Right ventricle myocardium superior (tissue), 1 donor: ENCODE data around the gene UBD. TPM values are rescaled to one million over a fixed set of nuclear protein-coding genes. Genes with fewer than 3 reads are reported as not detected.

Source experiments
- ATAC-seq: fragments of 200-7000 bp; cut with Tn5 transposase; one replicate; pipeline ENCODE4 v1.9.1; 2020; ENCODE audit warnings: mild to moderate bottlenecking; ENCODE audit not compliant: poor library complexity
- DNase-seq: peaks from one replicate; pipeline ENCODE4 v3.0.0-alpha.2; 2020
- intact Hi-C: fragments of 100-400 bp; cut with DNase I; formaldehyde crosslinking; loops from one replicate; pipeline ENCODE4 v1.11.2; 2022
- total RNA-seq: library from RNA; stranded (reverse); fragmentation: NEBNext Ultra II Directional; extraction: Animal tissue kit (Norgen Biotek cat#: 25700); gene quantifications from one replicate; pipeline ENCODE4 v1.2.1, GENCODE V29; 2021
- donor health status: DM: no; HTN: yes; CAD: no; lungs with severe emphysema.

UBD gene
- total RNA-seq, 1 donor from 2014 or later: 0.35 TPM

DNA sequence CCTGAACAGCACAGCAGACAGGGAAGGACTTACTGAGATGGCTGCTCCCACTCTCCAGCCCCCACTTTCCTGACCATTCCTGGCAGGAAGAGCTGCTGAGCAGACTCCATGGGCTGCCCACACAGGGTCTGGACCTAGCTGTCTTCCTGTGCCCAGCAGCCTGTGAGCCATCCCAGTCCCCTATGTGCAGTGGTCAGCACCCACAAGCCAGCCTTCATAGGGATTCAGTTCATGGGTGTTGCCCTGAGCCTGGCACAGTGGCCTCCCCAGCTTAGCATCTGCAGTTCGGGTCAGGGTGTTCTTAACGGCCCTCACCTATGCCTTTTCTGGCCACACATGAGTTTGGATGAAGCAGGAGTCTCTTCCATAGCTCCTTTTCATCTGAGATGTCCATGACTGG, 32.0 kb downstream of the UBD start:
- ATAC-seq (no peak), DNase-seq (no peak)
- intact Hi-C loops: no loop called here

DNA sequence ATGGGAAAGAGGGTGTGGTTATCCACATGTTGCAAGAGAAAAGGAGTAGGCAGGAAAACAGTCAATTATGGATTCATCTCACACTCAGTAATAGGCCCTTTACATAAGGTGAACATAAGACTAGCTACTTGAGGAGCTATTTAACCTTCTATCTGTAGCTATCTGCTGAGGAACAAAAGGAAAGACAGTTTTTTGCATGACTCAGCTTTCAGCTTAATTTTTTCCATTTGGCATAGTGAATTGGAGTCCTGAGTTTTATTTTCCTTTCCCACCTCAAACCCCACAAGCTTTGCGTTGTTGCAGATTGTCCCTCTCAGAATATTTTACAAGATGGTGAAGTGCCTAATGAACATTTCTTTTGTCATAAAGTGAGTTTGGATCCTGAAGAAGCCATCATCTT, 32.4 kb downstream of the UBD start:
- ATAC-seq: no peak
- DNase-seq: no peak
- intact Hi-C loops: no loop called here

DNA sequence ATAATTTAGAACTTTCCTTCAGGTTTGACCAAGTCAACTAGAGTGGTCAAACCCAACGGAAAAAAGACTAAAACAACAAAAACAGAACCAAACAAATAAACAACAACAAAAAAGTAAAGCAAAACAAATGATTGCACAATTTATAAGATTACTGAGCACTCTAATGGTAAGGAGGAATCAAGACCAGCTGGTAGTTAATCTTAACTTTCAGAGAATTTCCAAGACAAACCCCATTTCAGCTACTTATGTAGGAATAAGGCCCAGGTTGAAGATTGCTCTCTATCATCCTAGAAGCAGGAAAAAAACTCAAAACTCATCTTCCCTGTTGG, 34.3 kb downstream of the UBD start:
- ATAC-seq (no peak), DNase-seq (no peak)
- intact Hi-C loops: no loop called here

DNA sequence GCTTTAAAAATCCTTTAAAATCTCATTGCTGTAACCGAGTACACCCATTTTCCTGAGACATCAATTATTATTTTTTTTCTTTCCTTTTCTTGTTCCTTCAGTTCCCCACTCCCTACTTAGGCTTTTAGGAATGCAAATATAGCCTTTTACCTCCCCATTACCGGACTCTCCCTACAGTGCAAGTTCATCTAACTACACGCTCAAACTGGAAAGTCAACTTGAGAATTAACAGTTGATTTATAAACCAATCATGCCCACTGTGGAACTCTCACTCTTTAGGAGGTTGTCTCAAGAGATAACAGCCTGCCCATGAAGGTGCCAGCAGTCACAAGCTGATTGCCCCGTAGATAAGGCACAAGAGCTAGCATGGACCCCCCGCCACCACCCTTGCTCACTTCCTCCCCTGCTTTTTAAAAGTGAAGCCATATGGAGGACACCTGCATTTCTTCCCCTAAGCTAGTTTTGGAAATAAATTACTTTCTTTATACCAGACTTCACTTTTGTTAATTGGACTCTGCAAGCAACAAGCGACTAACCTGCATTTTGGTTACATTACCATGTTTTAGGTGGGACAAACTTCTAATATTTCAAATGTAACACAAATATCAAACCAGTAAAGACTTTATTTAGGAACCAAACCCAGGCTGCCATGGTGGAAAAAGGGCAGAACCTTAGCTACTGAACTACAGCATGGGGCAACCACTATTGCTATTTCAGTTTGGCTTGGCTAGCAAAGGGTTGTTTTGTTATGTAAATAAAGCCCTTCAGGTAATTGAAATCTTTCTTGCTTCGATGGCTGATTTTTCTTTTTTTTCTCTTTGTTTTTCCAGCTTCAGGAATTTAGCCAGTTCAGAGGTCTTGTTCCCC, 34.9 kb downstream of the UBD start:
- intact Hi-C loops: no loop called here
- ATAC-seq (no peak), DNase-seq (no peak)

DNA sequence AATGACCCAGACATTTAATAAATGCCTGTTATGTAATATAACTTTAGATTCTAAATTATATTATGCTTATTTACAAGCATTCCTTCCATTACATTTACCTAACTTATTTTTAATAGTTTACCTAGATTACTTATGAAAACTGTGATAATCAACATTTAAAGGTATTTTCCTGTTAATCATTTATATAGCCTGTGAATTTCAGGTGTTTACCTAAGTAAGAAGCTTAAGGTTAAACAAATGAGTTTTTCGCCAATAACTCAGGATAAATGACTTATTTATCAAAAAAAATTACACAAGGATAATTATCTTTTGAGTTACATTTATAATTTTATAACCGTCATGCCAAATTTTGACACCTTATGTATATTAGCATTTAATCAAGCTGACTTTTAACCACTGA, 35.5 kb downstream of the UBD start:
- intact Hi-C loops: no loop called here
- ATAC-seq: no peak
- DNase-seq: no peak

DNA sequence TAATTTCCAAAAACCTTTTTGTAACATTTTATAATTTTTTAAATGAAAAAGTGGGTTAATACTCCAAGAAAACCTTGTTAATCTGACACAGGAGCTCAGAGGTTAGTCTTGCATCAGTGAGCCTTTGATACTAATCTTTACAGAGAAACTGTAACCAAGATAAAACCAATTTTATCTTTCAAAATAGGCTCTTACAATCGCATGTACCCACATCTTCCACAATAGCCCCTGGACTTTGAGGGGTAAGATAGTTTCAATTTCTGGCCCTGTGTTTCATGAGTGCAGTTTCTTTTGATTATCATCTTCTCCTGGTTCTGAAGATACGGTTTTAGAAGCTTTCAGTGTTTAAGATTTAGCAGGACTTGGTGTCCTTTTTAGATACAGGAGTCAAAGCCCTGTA, 37.3 kb downstream of the UBD start:
- DNase-seq (no peak), ATAC-seq (no peak)
- intact Hi-C loops: no loop called here

DNA sequence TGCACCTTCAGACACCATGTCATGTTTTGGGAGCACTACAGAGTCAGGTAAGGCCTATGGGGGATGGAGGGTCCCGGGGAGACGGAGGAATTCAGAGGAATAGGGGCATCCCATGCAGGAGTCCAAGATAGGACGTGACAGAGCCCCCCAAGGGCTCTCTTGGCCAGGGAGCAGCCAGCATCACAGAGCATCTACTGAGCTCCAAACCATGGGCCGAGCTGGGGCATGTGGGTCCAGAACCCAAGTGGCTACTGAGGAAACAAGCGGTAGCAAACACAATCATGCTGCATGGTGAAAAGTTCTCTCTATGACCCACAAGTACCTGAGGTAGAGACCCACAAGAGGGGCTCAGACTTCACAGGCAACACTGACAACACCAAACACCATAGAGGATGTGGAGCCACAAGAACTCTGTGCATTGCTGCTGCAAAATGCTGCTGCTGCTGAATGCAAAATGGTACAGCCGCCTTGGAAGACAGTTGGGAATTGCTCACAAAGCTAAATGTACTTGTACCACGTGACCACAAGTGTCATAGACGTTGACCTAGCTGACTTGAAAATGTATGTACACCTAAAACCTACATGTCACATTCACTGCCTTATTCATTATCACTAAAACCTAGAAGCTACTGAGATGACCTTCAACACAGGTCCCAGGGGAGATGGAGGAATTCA, 38.4 kb downstream of the UBD start:
- ATAC-seq (no peak), DNase-seq (no peak)
- intact Hi-C loops: no loop called here

DNA sequence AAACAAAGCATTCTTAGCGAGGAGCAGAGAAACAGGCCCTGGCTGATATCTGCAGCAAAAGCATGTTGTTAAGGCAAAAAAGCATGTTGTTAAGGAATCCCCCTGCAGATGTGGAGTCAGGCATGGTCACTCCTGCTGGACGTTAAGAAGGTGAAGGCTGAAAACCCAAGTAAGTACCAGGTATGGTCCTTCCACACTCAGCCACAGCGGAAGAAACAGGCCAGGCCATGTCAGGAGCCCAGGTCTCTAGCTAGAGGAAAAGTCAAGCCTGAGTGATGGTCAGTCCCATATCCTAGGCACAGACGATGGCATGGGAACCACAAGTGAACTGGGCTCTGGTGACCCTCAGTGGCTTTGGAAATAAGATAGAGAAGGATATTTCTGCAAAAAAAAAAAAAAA, 39.3 kb downstream of the UBD start:
- ATAC-seq: no peak
- no peak for DNase-seq
- intact Hi-C loops: no loop called here

DNA sequence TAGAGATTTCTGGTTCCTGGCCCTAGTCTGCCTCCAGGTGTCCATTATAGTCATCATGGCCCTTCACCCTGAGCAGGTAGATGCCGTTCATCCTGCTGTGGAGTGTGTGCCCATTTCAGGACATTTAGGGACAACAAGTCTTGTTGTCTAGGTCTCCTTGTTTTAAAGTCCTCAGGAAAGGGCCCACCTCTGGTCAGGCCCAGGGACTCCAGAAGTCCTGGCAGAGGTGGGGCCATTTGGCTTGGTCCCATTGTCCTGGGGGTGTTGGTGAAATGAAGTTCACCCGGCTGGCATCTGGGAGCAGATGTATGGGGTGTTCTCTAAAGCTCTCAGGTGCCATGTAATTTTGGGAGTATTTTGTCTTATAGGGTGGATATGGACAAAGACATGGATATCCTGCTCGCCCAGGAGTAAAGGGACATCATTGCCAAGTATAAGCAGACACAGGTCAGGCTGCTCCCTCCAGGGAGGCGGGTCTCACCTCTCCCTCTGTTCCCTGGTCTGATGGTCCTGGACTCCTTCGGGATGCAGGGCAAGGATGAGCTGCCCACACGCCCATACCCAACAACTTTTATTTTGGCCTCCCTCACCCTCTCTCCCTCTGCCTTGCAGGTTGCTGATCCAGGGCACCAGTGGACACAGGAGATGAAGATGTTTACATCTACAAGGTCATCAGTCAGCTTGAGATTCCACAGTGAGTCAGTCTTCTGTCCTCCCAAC, 40.1 kb downstream of the UBD start:
- no peak for DNase-seq
- intact Hi-C loops: no loop called here
- no peak for ATAC-seq

DNA sequence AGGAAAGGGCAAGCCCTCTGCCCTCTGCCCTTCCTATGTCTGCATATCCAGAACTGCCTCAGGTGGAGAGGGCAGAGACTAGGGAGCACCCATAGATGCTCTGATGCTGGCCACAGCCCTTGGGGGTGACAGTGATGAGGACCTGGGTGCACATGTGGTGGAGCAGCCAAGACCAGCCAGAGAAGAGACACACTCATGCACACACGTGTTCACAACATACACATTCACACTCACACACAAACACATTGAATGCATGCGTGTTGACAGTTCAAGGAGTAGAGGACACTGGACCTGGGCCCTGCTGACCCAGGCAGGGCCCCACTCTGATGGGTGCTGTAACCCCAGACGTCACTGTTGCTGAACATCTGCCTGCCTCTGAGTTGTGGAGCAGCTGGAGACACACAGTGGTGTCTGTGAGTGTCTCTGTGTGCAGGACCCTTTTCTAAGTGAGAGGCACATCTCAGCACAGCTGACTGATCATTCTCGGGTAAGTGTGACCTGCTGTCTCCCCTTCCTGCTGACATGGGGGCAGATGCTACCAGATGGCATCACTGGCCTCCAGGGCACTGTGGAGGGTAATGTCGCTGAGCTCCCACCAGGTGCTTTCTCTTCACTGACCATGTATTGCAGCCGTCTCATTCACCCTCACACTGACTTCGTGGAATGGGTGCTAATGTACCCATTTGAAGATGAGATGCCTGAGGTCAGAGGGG, 41.6 kb downstream of the UBD start:
- no peak for DNase-seq
- ATAC-seq: no peak
- intact Hi-C loops: no loop called here

DNA sequence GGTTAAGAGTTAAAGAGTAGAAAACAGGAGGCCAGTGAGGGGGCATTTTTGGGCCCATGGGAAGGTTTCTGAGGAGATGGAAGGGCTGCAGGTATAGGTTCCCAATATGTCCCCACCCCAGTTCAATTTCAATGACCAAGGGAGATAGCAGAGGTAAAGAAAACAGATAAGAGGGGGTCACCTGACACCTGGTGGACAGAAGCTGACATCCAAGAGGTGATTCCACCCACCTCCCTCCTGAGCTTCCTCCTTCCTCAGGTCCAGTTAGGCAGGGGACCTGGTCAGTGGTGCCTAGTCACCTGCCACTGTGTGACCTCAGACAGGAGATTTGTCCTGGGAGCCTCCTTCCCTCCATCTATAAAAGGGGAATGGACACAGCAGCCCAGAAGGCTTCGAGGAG, 42.3 kb downstream of the UBD start:
- intact Hi-C loops: no loop called here
- no peak for ATAC-seq
- DNase-seq: no peak

DNA sequence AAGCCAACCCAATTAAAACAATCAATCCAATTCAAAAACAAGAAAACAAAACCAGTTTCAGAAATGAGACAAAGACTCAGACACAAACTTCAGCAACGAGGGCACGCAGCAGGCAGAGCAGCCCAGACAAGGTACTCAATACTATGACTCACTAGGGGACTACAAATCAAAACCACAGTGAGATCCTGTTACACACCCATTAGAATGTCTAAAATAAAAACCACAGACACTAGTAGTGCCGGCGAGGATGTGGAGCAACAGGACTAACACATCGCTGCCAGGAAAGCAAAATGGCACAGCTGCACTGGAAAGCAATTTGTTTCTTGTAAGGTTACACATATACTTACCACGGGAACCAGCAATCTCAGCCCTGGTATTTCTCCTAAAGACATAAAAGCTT, 43.4 kb downstream of the UBD start:
- ATAC-seq: no peak

DNA sequence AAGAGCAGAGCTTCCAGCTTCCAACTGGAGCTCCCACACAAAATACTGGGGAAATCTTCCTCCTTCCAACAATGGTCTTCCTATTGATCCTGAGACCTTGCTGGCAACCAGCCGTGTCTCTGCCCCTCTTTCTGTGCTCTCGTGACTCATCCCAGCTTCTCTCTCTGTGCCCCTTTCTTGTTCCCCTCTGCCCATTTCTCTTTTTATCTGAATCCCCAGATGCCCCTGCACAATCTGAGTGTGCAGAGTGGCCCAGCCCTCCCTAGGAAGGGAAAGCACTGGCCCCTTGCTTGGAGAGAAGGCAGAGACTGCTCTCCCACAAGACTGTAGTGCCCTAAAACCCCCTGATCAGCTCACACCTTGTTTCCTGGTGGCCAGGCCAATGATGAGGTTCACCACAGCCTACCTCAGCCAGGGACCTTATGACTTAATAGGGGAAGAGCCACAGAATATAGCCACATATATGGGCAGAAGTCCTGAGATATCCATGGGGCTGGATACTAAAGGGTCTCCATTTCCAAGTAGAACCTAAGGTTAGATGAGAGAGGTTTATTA, 48.7 kb downstream of the UBD start:
- intact Hi-C loops: no loop called here
- ATAC-seq (no peak), DNase-seq (no peak)

More for the DNA sequence above, 43.4 kb downstream of the UBD start:
- DNase-seq: no peak
- intact Hi-C loops: no loop called here

DNA sequence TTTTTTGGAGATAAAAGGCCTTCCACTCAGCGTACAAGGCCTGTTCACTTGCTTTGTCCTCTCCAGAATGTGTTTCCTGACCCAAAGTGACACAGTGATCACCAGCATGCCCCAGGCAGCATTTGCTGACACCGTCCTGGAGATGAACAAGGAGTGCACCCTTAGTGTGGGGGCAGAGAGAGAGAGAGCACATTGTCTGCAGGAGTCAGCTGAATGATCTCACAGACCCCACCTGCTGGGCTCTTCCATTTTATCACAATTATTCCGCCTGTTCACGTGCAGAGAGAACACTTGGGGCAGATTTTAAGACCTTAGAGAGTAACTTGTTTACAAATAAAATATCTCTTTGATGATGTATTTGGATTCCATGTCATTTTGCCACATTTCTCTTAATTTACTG, 49.3 kb downstream of the UBD start:
- DNase-seq (no peak), ATAC-seq (no peak)
- intact Hi-C loops: no loop called here

DNA sequence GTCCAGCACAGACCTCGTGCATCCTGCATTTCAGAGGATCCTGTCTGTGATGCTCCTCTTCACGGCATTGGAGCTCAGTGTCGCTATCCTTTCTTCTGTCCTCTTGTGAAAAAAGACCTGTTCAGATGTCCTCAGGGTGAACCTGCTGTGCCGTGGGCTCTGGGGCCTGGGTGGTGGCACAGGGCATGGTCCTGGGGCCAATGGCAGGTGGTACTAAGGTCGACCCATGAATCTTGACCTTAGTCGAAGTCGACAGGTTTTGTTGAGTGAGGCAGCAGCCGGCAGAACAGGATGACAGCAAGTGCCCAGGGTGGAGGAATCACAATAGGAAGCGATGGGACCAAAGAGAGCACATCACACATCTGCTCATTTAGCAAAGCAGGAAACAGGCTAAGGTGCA, 49.8 kb downstream of the UBD start:
- ATAC-seq: no peak
- intact Hi-C loops: no loop called here

DNA sequence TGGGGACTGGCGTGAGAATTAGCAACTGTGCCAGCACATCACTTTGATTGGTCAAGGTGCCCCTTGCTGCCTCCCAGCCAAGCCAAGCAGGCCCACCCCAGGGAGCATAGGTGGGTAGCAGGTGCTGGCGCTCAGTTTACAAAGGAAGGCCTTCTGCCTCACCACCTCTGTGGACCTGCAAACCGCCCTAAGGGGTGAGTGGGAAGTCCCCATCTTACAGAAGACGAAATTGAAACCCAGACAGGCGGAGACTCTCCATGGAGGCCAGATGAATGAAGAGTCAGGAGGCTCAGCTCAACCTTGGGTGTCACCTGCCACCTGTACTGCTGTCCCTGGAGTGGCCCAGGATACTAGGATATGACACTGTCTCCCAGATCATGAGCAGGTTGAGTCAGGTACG, 50.3 kb downstream of the UBD start:
- DNase-seq: no peak
- ATAC-seq: no peak
- intact Hi-C loops: no loop called here

More for the DNA sequence above, 49.8 kb downstream of the UBD start:
- DNase-seq: no peak

DNA sequence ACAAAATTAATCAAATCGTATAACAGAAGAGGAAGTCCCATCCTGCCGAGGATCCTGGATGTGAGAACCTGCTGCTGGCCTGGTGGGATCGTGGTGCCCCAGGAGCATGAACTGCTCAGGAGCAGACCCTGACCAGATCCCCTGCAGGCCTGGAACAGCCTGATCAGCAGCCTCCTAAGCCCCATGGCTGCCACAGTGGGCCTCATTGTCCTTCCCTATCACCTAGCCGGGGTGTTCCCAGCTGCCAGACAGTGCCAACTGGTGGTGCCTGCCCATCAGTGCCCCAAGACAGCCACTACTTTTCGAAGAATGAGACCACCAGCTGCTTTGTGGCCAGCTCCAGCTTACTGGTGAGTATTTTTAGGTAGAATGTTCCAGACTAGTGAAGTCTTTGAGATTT, 52.2 kb downstream of the UBD start:
- no peak for ATAC-seq
- intact Hi-C loops: no loop called here

DNA sequence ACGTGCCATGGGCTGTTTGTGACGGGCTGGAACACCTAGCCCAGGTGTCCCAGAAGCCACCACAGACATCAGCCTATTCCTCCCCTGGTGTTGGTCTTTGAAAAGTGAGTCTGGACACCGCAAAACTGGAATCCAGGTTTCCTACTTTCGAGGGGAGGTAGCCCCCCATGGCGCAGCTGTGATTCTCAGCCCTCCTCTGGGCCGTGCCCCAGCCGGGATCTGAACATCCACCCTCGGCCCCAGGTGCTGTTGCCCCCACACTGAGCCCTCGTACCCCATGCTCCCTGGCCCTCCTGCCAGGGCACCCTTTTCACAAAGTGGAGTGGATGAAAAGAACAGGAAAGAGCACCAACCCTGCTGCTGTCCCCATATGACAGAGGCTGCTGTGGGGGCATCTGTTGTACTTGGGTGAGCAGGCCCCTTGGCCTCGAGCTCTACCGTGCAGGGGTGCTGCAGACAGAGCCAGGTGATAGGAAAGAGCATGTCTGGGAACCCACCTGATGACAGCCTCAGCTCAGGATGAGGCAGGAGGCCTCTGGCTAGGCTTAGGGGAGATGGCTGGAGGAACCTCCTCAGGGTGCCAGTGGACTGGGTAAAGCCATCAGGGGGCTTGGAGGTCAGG, 53.0 kb downstream of the UBD start:
- DNase-seq: no peak
- no peak for ATAC-seq
- intact Hi-C loops: no loop called here

More for the DNA sequence above, 52.2 kb downstream of the UBD start:
- DNase-seq: no peak

DNA sequence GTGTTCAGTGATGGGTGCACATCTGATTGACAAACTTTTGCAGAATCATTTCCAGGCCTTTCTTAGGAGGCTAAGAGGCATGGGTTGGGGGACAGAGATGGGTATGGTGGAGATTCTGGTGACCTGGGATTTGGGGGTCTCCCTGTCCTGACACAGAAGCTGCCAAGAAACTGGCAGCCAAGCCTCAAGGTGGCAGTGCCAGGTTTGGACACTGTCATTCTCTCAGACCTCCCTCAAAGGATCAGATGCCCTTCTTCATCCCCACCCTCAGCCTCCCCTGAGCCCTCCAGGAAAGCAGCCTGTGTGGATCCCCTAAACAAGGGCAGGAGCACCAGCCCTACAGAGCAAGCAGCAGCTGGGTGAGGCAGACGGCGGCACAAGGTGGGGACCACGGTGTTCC, 53.7 kb downstream of the UBD start:
- no peak for DNase-seq
- intact Hi-C loops: no loop called here
- no peak for ATAC-seq
